Measurements from ENCODE around the gene WDFY2.

GRCh38 chr13:51613535-51613934, 29.3 kb downstream of the WDFY2 start:
- TF ChIP-seq GATA3 (IDR thresholded peaks at IDR 0.05; ENCODE audit: low read depth, low read length) (no peak), GATA2 (IDR thresholded peaks at IDR 0.05; ENCODE audit: low read depth, low read length) (no peak)

Data from SH-SY5Y (cell line).